A673 (cell line): Measurements from ENCODE around the gene CD226.

ENCODE experiments used
- CTCF ChIP-seq: fragments of 300-800, 200-600 bp; sonication (generic); conservative IDR thresholded peaks from 2 replicates; pipeline ENCODE4 v1.5.1; 2017; ENCODE audit warnings: low read depth, mild to moderate bottlenecking, antibody characterized with exemption, low read length, moderate library complexity, mixed read lengths
- EZH2 ChIP-seq: fragments of 200-600 bp; sonication (generic); IDR thresholded peaks from 2 replicates; pipeline ENCODE4 v1.6.1; 2017; ENCODE audit warnings: borderline replicate concordance, low read depth, mild to moderate bottlenecking, mixed read lengths, antibody characterized with exemption, low read length; ENCODE audit not compliant: poor library complexity, severe bottlenecking

GRCh38 chr18:69878213-69878933 is 69.3 kb downstream of the CD226 start:
- TF ChIP-seq CTCF (no peak), EZH2 (no peak)
